Measurements from ENCODE around the gene SPATA12.

DNA sequence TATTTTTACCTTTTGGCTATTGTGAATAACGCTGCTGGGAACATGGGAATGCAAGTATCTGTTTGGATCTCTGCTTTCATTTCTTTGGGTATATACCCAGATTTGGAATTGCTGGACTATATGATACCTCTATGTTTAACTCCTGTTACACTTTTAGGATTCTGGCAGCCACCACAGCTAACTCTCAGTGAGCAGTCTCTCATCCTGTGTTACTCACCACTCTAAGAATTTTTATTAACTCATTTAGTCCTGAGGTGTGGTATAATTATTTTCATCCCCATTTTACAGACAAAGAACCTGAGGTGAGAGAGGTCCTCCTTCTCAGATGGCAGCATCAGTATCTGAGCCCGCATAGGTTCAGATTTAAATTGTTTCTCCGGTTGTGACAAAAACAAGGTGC lies 1.1 kb downstream of the SPATA12 start:
- TF ChIP-seq, protein P1, sequence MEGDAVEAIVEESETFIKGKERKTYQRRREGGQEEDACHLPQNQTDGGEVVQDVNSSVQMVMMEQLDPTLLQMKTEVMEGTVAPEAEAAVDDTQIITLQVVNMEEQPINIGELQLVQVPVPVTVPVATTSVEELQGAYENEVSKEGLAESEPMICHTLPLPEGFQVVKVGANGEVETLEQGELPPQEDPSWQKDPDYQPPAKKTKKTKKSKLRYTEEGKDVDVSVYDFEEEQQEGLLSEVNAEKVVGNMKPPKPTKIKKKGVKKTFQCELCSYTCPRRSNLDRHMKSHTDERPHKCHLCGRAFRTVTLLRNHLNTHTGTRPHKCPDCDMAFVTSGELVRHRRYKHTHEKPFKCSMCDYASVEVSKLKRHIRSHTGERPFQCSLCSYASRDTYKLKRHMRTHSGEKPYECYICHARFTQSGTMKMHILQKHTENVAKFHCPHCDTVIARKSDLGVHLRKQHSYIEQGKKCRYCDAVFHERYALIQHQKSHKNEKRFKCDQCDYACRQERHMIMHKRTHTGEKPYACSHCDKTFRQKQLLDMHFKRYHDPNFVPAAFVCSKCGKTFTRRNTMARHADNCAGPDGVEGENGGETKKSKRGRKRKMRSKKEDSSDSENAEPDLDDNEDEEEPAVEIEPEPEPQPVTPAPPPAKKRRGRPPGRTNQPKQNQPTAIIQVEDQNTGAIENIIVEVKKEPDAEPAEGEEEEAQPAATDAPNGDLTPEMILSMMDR (conservative IDR thresholded peaks at IDR 0.05; ENCODE audit: low read depth in 2 of 2), result no peak
- TF ChIP-seq EZH2 (IDR thresholded peaks at IDR 0.05; ENCODE audit: low read depth, unreplicated experiment), result no peak
- no peak for TF ChIP-seq EZH2phosphoT487 (IDR thresholded peaks at IDR 0.05; ENCODE audit: unreplicated experiment)
- no peak for TF ChIP-seq JUNB (IDR thresholded peaks at IDR 0.05; ENCODE audit: unreplicated experiment)
- TF ChIP-seq POLR2AphosphoS5 (IDR thresholded peaks at IDR 0.05; ENCODE audit: low read depth), result no peak
- TF ChIP-seq STAT1 (IDR thresholded peaks at IDR 0.05; ENCODE audit: unreplicated experiment), result no peak
- no peak for TF ChIP-seq ZNF331 (CRISPR knock-in tag; IDR thresholded peaks at IDR 0.05; ENCODE audit: low read depth)
- no peak for TF ChIP-seq NANOG (IDR thresholded peaks at IDR 0.05; ENCODE audit: borderline replicate concordance)
- TF ChIP-seq, protein P2, sequence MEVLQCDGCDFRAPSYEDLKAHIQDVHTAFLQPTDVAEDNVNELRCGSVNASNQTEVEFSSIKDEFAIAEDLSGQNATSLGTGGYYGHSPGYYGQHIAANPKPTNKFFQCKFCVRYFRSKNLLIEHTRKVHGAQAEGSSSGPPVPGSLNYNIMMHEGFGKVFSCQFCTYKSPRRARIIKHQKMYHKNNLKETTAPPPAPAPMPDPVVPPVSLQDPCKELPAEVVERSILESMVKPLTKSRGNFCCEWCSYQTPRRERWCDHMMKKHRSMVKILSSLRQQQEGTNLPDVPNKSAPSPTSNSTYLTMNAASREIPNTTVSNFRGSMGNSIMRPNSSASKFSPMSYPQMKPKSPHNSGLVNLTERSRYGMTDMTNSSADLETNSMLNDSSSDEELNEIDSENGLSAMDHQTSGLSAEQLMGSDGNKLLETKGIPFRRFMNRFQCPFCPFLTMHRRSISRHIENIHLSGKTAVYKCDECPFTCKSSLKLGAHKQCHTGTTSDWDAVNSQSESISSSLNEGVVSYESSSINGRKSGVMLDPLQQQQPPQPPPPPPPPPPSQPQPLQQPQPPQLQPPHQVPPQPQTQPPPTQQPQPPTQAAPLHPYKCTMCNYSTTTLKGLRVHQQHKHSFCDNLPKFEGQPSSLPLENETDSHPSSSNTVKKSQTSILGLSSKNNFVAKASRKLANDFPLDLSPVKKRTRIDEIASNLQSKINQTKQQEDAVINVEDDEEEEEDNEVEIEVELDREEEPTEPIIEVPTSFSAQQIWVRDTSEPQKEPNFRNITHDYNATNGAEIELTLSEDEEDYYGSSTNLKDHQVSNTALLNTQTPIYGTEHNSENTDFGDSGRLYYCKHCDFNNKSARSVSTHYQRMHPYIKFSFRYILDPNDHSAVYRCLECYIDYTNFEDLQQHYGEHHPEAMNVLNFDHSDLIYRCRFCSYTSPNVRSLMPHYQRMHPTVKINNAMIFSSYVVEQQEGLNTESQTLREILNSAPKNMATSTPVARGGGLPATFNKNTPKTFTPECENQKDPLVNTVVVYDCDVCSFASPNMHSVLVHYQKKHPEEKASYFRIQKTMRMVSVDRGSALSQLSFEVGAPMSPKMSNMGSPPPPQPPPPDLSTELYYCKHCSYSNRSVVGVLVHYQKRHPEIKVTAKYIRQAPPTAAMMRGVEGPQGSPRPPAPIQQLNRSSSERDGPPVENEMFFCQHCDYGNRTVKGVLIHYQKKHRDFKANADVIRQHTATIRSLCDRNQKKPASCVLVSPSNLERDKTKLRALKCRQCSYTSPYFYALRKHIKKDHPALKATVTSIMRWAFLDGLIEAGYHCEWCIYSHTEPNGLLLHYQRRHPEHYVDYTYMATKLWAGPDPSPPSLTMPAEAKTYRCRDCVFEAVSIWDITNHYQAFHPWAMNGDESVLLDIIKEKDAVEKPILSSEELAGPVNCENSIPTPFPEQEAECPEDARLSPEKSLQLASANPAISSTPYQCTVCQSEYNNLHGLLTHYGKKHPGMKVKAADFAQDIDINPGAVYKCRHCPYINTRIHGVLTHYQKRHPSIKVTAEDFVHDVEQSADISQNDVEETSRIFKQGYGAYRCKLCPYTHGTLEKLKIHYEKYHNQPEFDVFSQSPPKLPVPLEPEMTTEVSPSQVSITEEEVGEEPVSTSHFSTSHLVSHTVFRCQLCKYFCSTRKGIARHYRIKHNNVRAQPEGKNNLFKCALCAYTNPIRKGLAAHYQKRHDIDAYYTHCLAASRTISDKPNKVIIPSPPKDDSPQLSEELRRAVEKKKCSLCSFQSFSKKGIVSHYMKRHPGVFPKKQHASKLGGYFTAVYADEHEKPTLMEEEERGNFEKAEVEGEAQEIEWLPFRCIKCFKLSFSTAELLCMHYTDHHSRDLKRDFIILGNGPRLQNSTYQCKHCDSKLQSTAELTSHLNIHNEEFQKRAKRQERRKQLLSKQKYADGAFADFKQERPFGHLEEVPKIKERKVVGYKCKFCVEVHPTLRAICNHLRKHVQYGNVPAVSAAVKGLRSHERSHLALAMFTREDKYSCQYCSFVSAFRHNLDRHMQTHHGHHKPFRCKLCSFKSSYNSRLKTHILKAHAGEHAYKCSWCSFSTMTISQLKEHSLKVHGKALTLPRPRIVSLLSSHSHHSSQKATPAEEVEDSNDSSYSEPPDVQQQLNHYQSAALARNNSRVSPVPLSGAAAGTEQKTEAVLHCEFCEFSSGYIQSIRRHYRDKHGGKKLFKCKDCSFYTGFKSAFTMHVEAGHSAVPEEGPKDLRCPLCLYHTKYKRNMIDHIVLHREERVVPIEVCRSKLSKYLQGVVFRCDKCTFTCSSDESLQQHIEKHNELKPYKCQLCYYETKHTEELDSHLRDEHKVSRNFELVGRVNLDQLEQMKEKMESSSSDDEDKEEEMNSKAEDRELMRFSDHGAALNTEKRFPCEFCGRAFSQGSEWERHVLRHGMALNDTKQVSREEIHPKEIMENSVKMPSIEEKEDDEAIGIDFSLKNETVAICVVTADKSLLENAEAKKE (CRISPR knock-in tag; IDR thresholded peaks at IDR 0.05), result no peak

Data from GM23338 (cell line).